Astrocyte (in vitro differentiated cells and primary cell): Measurements from ENCODE around the gene NXPH4. TPM values are rescaled to one million over a fixed set of nuclear protein-coding genes. Genes with fewer than 3 reads are reported as not detected.
A peak's percentile ranks its signal among the peaks of the same experiment; 100 is the strongest.

Source experiments
- DNase-seq: peaks from one replicate; pipeline ENCODE4 v3.0.0-alpha.2; 2010; ENCODE audit warnings: low read depth
- FAIRE-seq: peaks from 2 replicates; lab custom pipeline; 2011; peaks lifted over from hg19 to GRCh38; lab: Jason Lieb, UNC
- H2AFZ ChIP-seq: 2 replicates; pipeline ENCODE4 v1.6.0; 2012; ENCODE audit warnings: low read depth, low read length, inconsistent platforms
- H3K27ac ChIP-seq: 2 replicates; pipeline ENCODE4 v1.5.1; 2011; ENCODE audit warnings: low read depth, low read length, inconsistent platforms
- H3K27me3 ChIP-seq: 2 replicates; pipeline ENCODE4 v1.6.0; 2011; ENCODE audit warnings: low read length, inconsistent platforms; ENCODE audit not compliant: insufficient read depth
- H3K36me3 ChIP-seq: 2 replicates; pipeline ENCODE4 v1.5.1; 2011; ENCODE audit warnings: low read length, inconsistent platforms; ENCODE audit not compliant: insufficient read depth
- H3K4me1 ChIP-seq: 2 replicates; pipeline ENCODE4 v1.5.1; 2011; ENCODE audit warnings: low read length, inconsistent platforms; ENCODE audit not compliant: insufficient read depth
- H3K4me2 ChIP-seq: 2 replicates; pipeline ENCODE4 v1.6.0; 2012; ENCODE audit warnings: low read length, inconsistent platforms
- H3K4me3 ChIP-seq: 2 replicates; pipeline ENCODE4 v1.5.1; 2011; ENCODE audit warnings: low read depth, mild to moderate bottlenecking, low read length, inconsistent platforms; ENCODE audit not compliant: insufficient read depth
- H3K79me2 ChIP-seq: 2 replicates; pipeline ENCODE4 v1.6.0; 2012; ENCODE audit warnings: mild to moderate bottlenecking, low read length, inconsistent platforms; ENCODE audit not compliant: insufficient read depth
- H3K9ac ChIP-seq: 2 replicates; pipeline ENCODE4 v1.6.0; 2012; ENCODE audit warnings: mild to moderate bottlenecking, low read length, inconsistent platforms
- H3K9me3 ChIP-seq: 2 replicates; pipeline ENCODE4 v1.5.1; 2012; ENCODE audit warnings: low read depth, mild to moderate bottlenecking, low read length, inconsistent platforms; ENCODE audit not compliant: insufficient read depth
- H4K20me1 ChIP-seq: 2 replicates; pipeline ENCODE4 v1.6.0; 2012; ENCODE audit warnings: low read length, inconsistent platforms; ENCODE audit not compliant: insufficient read depth
- H3K27ac Mint-ChIP-seq: one replicate; pipeline ENCODE4 v1.8.0; 2021; ENCODE audit warnings: mild to moderate bottlenecking, mixed read lengths; ENCODE audit not compliant: unreplicated experiment
- H3K27me3 Mint-ChIP-seq: one replicate; pipeline ENCODE4 v1.8.0; 2021; ENCODE audit warnings: low read depth, mixed read lengths; ENCODE audit not compliant: unreplicated experiment
- H3K36me3 Mint-ChIP-seq: one replicate; pipeline ENCODE4 v1.8.0; 2021; ENCODE audit warnings: low read depth, mixed read lengths; ENCODE audit not compliant: unreplicated experiment
- H3K4me1 Mint-ChIP-seq: one replicate; pipeline ENCODE4 v1.8.0; 2021; ENCODE audit warnings: low read depth, mixed read lengths; ENCODE audit not compliant: unreplicated experiment
- H3K4me3 Mint-ChIP-seq: one replicate; pipeline ENCODE4 v1.8.0; 2021; ENCODE audit warnings: mild to moderate bottlenecking, moderate library complexity, mixed read lengths; ENCODE audit not compliant: unreplicated experiment
- H3K9me3 Mint-ChIP-seq: one replicate; pipeline ENCODE4 v1.8.0; 2021; ENCODE audit warnings: mild to moderate bottlenecking, mixed read lengths; ENCODE audit not compliant: unreplicated experiment
- CTCF ChIP-seq: IDR thresholded peaks from 2 replicates; pipeline ENCODE4 v1.5.1; 2011; ENCODE audit warnings: low read depth, mild to moderate bottlenecking, inconsistent platforms, low read length, moderate library complexity; ENCODE audit not compliant: insufficient read depth
- EZH2 ChIP-seq: IDR thresholded peaks from 2 replicates; pipeline ENCODE4 v1.6.1; 2012; ENCODE audit warnings: mild to moderate bottlenecking, low read length, inconsistent platforms; ENCODE audit not compliant: insufficient read depth
- total RNA-seq: library from RNA; stranded (reverse); gene quantifications from 2 replicates; pipeline ENCODE4 v1.2.1, GENCODE V29; 2021

NXPH4 gene
- total RNA-seq, 1 donor from 2014 or later, result 14.5 TPM

- no peak overlapping the region for H2AFZ ChIP-seq
- no peaks in the 10 kb centered on the region for H3K9me3 ChIP-seq
- Mint-ChIP-seq H3K27ac (peak overlapping the region; percentile 77), H3K4me1 (peaks cover 45% of the 10 kb centered on the region), H3K27me3 (peaks cover 6% of the 10 kb centered on the region), H3K4me3 (peak overlapping the region; percentile 77), H3K9me3 (no peaks in the 10 kb centered on the region), H3K36me3 (peaks cover 38% of the 10 kb centered on the region)
- TF ChIP-seq CTCF (no peak), EZH2 (no peak)
- H3K4me3 ChIP-seq, result no peak overlapping the region
- H4K20me1 ChIP-seq, result peaks cover 68% of the 10 kb centered on the region
- H3K36me3 ChIP-seq, result peaks cover 23% of the 10 kb centered on the region
- DNase-seq, result no peak
- H3K9ac ChIP-seq, result peak overlapping the region; percentile 10
- H3K79me2 ChIP-seq, result peaks cover 37% of the 10 kb centered on the region
- peaks cover 11% of the 10 kb centered on the region for H3K27me3 ChIP-seq
- FAIRE-seq, result no peak
- no peak overlapping the region for H3K27ac ChIP-seq
- H3K4me2 ChIP-seq, result no peak overlapping the region
- peaks cover 27% of the 10 kb centered on the region for H3K4me1 ChIP-seq
These were observed 18.0 kb downstream of the NXPH4 start for GRCh38 chr12:57234571-57235016.

- no peak overlapping the region for H3K9ac ChIP-seq
- H3K4me2 ChIP-seq, result peak overlapping the region; percentile 43
- no peak overlapping the region for H2AFZ ChIP-seq
- H3K4me1 Mint-ChIP-seq, result peaks cover 47% of the 10 kb centered on the region
- no peak for FAIRE-seq
- peaks cover 11% of the 10 kb centered on the region for H3K27me3 ChIP-seq
- H3K36me3 ChIP-seq, result peaks cover 23% of the 10 kb centered on the region
- H3K9me3 ChIP-seq, result no peaks in the 10 kb centered on the region
- H3K4me1 ChIP-seq, result peaks cover 33% of the 10 kb centered on the region
- no peaks in the 10 kb centered on the region for H3K9me3 Mint-ChIP-seq
- TF ChIP-seq EZH2, result no peak
- TF ChIP-seq CTCF, result no peak
- no peak overlapping the region for H3K27ac ChIP-seq
- H3K79me2 ChIP-seq, result peaks cover 31% of the 10 kb centered on the region
- no peak overlapping the region for H3K4me3 ChIP-seq
- DNase-seq, result no peak
- peak overlapping the region; percentile 34 for H3K27ac Mint-ChIP-seq
- no peak overlapping the region for H3K4me3 Mint-ChIP-seq
- peaks cover 67% of the 10 kb centered on the region for H4K20me1 ChIP-seq
- H3K36me3 Mint-ChIP-seq, result peaks cover 38% of the 10 kb centered on the region
- H3K27me3 Mint-ChIP-seq, result peaks cover 6% of the 10 kb centered on the region
These were observed 18.6 kb downstream of the NXPH4 start for GRCh38 chr12:57235017-57235727.

- H3K27me3 Mint-ChIP-seq, result peaks cover 11% of the 10 kb centered on the region
- H3K9me3 Mint-ChIP-seq, result no peaks in the 10 kb centered on the region
- Histone ChIP-seq H2AFZ (no peak overlapping the region), H3K4me3 (no peak overlapping the region), H3K36me3 (peaks cover 23% of the 10 kb centered on the region), H3K27me3 (peaks cover 15% of the 10 kb centered on the region), H3K79me2 (peaks cover 25% of the 10 kb centered on the region), H3K9me3 (no peaks in the 10 kb centered on the region), H3K4me2 (peak overlapping the region; percentile 43), H4K20me1 (peaks cover 63% of the 10 kb centered on the region), H3K4me1 (peaks cover 33% of the 10 kb centered on the region), H3K27ac (no peak overlapping the region), H3K9ac (no peak overlapping the region)
- TF ChIP-seq EZH2 (no peak), CTCF (no peak)
- peak overlapping the region; percentile 34 for H3K27ac Mint-ChIP-seq
- DNase-seq, result no peak
- H3K4me3 Mint-ChIP-seq, result no peak overlapping the region
- H3K36me3 Mint-ChIP-seq, result peaks cover 35% of the 10 kb centered on the region
- no peak for FAIRE-seq
- H3K4me1 Mint-ChIP-seq, result peaks cover 47% of the 10 kb centered on the region
These were observed 19.1 kb downstream of the NXPH4 start for GRCh38 chr12:57235728-57236131.
